Glutamatergic neuron (in vitro differentiated cells): ENCODE data around the gene AKR1B15. TPM values are rescaled to one million over a fixed set of nuclear protein-coding genes. Genes with fewer than 3 reads are reported as not detected.

Source experiments
- DNase-seq: peaks from one replicate; pipeline ENCODE4 v3.0.0; 2022
- H3K27ac Mint-ChIP-seq: one replicate; pipeline ENCODE4 v1.8.0; 2020; ENCODE audit warnings: mild to moderate bottlenecking, mixed read lengths, inconsistent platforms; ENCODE audit not compliant: unreplicated experiment
- H3K27me3 Mint-ChIP-seq: one replicate; pipeline ENCODE4 v1.8.0; 2020; ENCODE audit warnings: mild to moderate bottlenecking, moderate library complexity, mixed read lengths, inconsistent platforms; ENCODE audit not compliant: unreplicated experiment
- H3K36me3 Mint-ChIP-seq: one replicate; pipeline ENCODE4 v1.8.0; 2020; ENCODE audit warnings: mild to moderate bottlenecking, mixed read lengths, inconsistent platforms; ENCODE audit not compliant: unreplicated experiment
- H3K4me1 Mint-ChIP-seq: one replicate; pipeline ENCODE4 v1.8.0; 2020; ENCODE audit warnings: mild to moderate bottlenecking, low read depth, mixed read lengths, inconsistent platforms; ENCODE audit not compliant: unreplicated experiment
- H3K4me3 Mint-ChIP-seq: one replicate; pipeline ENCODE4 v1.8.0; 2020; ENCODE audit warnings: mild to moderate bottlenecking, mixed read lengths, inconsistent platforms; ENCODE audit not compliant: unreplicated experiment
- H3K9me3 Mint-ChIP-seq: one replicate; pipeline ENCODE4 v1.8.0; 2020; ENCODE audit warnings: mild to moderate bottlenecking, moderate library complexity, mixed read lengths, inconsistent platforms; ENCODE audit not compliant: unreplicated experiment
- total RNA-seq: library from RNA; stranded (reverse); fragmentation: NEBNext Ultra II Directional; extraction: Animal tissue kit (Norgen Biotek cat#: 25700); gene quantifications from one replicate; pipeline ENCODE4 v1.2.1, GENCODE V29; 2021; ENCODE audit not compliant: unreplicated experiment
- TF ChIP-seq, protein P1 (sequence below): fragments of 200-600 bp; sonication (generic); IDR thresholded peaks from one replicate; pipeline ENCODE4 v1.5.0; 2021; ENCODE audit not compliant: partially characterized antibody, unreplicated experiment

The AKR1B15 gene
- total RNA-seq, 1 donor from 2014 or later, result not detected

DNA sequence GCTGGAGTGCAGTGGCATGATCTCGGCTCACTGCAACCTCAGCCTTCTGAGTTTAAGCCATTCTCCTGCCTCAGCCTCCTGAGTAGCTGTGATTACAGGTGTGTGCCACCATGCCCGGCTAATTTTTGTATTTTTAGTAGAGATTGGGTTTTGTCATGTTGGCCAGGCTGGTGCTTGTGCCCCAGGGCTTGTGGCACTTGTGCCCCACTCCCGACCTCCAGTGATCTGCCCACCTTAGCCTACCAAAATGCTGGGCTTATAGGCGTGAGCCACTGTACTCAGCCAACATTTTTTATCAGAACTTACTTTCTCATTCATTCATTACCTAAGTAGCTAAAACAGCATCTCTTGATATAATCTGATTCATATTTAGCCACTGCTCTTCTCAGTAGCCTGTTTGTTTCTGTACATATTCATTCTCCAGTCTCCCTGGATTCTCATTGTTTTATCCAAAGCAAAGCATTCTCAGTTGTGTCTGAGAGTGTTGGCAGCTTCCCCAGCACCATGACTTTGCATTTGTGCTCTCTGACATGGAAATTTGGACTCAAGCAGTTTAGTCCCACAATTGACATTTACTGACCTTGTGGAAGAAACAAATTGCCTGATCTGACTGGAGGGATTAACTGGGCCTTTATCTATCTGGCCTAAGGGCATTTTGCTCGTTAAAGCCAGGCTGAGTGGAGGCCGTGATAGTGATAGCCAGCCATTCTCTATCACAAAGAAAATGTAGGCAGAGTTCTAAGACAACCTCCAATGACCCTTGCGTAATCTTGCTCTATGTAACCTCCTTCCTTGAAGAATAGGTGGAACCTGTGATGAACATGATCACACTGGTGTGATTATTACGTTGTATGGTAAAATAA lies 44.9 kb downstream of the AKR1B15 start:
- no peak for DNase-seq
- no peaks in the 10 kb centered on the region for H3K4me1 Mint-ChIP-seq
- H3K27ac Mint-ChIP-seq, result no peak overlapping the region
- no peak overlapping the region for H3K4me3 Mint-ChIP-seq
- TF ChIP-seq, protein P1, sequence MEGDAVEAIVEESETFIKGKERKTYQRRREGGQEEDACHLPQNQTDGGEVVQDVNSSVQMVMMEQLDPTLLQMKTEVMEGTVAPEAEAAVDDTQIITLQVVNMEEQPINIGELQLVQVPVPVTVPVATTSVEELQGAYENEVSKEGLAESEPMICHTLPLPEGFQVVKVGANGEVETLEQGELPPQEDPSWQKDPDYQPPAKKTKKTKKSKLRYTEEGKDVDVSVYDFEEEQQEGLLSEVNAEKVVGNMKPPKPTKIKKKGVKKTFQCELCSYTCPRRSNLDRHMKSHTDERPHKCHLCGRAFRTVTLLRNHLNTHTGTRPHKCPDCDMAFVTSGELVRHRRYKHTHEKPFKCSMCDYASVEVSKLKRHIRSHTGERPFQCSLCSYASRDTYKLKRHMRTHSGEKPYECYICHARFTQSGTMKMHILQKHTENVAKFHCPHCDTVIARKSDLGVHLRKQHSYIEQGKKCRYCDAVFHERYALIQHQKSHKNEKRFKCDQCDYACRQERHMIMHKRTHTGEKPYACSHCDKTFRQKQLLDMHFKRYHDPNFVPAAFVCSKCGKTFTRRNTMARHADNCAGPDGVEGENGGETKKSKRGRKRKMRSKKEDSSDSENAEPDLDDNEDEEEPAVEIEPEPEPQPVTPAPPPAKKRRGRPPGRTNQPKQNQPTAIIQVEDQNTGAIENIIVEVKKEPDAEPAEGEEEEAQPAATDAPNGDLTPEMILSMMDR, result no peak
- peaks cover 2% of the 10 kb centered on the region for H3K27me3 Mint-ChIP-seq
- peaks cover 7% of the 10 kb centered on the region for H3K9me3 Mint-ChIP-seq
- H3K36me3 Mint-ChIP-seq, result peaks cover 10% of the 10 kb centered on the region

DNA sequence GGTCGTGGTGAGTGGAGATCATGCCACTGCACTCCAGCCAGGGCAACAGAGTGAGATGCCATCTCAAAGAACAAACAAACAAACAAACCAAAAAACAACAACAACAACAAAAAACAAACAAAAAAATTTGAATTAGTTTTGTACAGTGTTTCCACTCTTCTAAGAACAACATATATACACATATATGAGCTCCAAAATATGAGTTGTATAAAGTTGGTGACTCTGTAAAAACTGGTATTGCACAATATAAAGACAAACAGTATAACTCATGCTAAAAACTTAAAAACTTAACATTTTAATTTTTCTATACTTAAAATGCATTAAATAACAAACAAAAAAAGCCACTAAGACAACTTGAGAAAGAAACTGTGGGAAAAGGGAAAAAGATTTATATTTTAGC lies 46.0 kb downstream of the AKR1B15 start:
- Mint-ChIP-seq H3K27me3 (peaks cover 7% of the 10 kb centered on the region), H3K9me3 (peaks cover 12% of the 10 kb centered on the region), H3K4me1 (peaks cover 6% of the 10 kb centered on the region), H3K4me3 (no peak overlapping the region), H3K36me3 (peaks cover 15% of the 10 kb centered on the region), H3K27ac (no peak overlapping the region)
- TF ChIP-seq, protein P1, result no peak
- DNase-seq, result no peak

DNA sequence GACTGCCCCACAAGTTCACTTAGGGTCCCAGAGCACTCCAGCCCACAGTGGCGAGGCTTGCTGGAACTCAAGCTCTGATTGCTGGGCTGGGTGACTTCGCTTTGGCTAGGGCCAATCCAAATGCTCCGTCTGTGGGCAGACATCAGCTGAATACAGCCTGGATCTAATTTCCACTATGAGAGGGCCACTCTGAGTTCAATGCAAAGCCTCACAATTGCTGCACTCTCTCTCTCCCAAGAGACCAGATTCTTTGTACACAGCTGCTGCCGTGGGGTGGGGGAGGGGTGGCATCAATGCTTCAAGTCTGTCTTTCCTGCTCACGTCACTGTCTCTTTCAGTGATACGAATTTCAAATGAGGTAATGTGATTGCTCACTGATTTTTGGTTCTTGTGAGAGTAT lies 50.5 kb downstream of the AKR1B15 start:
- DNase-seq, result peak; percentile 80
- H3K27me3 Mint-ChIP-seq, result peaks cover 7% of the 10 kb centered on the region
- TF ChIP-seq, protein P1, result no peak
- H3K36me3 Mint-ChIP-seq, result peaks cover 11% of the 10 kb centered on the region
- H3K9me3 Mint-ChIP-seq, result peaks cover 19% of the 10 kb centered on the region
- peaks cover 28% of the 10 kb centered on the region for H3K4me1 Mint-ChIP-seq
- peak overlapping the region; percentile 56 for H3K4me3 Mint-ChIP-seq
- peak overlapping the region; percentile 96 for H3K27ac Mint-ChIP-seq

DNA sequence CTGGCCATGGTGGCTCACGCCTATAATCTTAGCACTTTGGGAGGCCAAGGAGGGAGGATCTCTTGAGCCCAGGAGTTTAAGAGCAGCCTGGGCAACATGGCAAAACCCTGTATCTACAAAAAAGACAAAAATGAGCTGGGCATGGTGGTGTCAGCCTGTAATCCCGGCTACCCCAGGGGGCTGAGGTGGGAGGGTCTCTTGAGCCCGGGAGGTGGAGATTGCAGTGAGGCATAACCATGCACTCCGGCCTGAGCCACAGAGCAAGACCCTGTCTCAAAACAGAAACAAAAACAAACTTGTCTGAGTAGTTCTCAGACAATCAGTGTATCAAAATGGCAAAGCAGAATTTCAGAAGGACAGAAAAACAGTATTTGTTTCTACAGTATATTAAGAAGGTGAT lies 52.5 kb downstream of the AKR1B15 start:
- Mint-ChIP-seq H3K4me1 (peaks cover 28% of the 10 kb centered on the region), H3K27me3 (peaks cover 7% of the 10 kb centered on the region), H3K27ac (peak overlapping the region; percentile 62), H3K36me3 (peaks cover 11% of the 10 kb centered on the region), H3K4me3 (peak overlapping the region; percentile 16), H3K9me3 (peaks cover 19% of the 10 kb centered on the region)
- DNase-seq, result no peak
- TF ChIP-seq, protein P1, result no peak

DNA sequence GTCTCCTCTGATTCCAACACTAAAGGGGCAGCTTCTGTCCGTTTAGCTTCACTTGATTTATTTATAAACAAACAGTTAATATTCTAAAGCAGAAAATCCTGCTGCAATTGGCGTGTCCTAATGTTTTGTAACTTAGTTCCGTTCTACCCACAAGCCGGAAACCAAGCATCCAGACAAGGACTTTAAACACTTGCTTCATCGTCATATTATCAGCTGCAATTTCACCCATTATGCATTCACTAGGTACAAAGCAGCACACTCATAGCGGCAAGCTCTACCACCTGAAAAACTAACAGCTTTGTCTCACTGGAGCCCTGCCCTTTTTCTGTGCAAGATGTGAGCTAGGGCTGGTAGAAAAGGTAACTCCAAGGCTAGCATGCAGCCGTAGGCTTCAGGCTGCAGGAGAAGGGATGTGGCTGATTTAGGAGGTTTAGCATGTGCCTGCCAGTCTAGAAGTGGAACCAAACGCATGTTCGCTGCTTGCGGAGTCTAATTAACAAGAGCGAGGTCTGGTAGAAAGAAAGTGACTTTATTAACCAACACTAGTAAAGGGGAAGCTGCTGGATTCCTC lies 54.1 kb downstream of the AKR1B15 start:
- DNase-seq, result no peak
- H3K36me3 Mint-ChIP-seq, result peaks cover 11% of the 10 kb centered on the region
- peaks cover 30% of the 10 kb centered on the region for H3K4me1 Mint-ChIP-seq
- peaks cover 13% of the 10 kb centered on the region for H3K9me3 Mint-ChIP-seq
- TF ChIP-seq, protein P1, result no peak
- H3K4me3 Mint-ChIP-seq, result no peak overlapping the region
- H3K27me3 Mint-ChIP-seq, result peaks cover 7% of the 10 kb centered on the region
- H3K27ac Mint-ChIP-seq, result peak overlapping the region; percentile 20
